HG02870 (cell line): ENCODE data around the gene DHX34.
"Not testable (repeated sequence)": the region's sequence is repeated elsewhere in the genome, so short reads cannot be mapped to it uniquely, and the experiment has no call there.

Source experiments
- ATAC-seq: cut with Tn5 transposase; IDR thresholded peaks from one replicate; pipeline ENCODE4 v1.9.1; 2021; ENCODE audit warnings: mild to moderate bottlenecking, moderate library complexity; ENCODE audit not compliant: unreplicated experiment

DHX34 gene

DNA sequence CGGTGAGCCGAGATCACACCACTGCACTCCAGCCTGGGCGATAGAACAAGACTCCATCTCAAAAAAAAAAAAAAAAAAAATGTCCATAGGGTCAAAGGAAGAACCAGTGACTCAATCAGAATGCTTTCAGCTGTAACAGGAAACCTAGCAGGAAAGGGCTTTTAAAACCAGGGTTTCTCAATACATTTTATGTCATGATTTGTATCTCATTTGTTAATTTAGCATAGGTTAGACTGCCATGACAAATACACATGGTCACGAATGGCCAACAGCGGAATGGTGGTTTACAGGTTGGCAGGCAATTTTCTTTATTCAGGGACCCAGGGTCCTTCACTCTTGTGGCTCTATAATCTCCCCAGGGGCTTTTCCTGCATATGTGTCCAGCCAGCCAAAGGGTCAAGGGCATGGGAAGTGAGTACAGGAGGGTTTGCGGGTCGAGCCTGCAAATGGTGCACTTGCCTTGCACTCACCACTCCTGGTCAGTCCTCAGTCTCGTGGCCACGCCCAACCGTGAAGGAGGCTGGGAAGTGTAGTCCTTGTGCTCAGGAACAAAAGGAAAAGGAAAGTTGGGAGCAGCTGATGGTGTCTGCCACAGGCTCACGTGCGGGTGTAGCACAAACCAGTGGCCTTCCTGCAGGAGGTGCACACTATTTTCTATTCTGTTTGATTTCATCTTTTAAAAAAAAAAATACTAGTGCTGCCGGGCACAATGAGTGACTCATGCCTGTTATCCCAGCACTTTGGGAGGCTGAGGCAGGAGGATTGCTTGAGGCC lies 14.8 kb downstream of the DHX34 start:
- no peak for ATAC-seq

DNA sequence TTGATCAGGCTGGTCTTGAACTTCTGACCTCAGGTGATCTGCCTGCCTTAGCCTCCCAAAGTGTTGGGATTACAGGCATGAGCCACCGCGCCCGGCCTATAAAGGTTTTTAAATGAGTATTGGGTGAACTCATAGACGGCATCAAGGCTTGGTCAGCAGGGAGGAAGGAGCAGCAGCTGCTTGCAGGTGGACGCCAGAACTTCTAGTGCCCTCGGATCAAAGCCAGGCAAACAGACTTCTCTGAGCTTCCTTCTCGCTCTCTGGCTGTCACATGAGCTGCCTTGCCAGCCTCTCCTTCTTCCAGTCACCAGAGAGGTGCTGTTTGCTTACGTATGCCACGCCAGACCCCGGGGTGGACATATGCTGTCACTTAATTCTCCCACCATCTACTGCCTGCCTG lies 16.3 kb downstream of the DHX34 start:
- not testable (repeated sequence) for ATAC-seq

GRCh38 chr19:47370045-47370611 lies 21.0 kb downstream of the DHX34 start:
- no peak for ATAC-seq

DNA sequence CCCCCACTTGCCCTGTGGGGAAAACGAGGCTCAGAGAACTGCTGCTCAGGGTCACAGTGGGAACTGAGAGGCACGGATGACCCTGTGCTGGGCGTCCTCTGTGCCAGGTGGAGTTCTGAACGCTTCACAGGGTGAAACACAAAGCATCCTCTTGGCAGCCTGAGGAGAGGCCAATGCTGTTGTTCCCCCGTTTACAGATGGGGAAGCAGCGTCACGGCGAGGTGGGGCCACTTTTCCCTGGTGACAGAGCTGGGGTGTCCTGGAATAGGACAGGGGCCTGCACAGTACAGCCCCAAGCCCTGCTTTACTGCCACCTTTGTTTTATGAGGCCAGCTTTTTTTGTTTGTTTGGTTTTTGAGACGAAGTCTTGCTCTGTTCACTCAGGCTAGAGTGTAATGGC lies 22.1 kb downstream of the DHX34 start:
- no peak for ATAC-seq

- no peak for ATAC-seq
Measured at GRCh38 chr19:47372603-47373002, 23.5 kb downstream of the DHX34 start.

DNA sequence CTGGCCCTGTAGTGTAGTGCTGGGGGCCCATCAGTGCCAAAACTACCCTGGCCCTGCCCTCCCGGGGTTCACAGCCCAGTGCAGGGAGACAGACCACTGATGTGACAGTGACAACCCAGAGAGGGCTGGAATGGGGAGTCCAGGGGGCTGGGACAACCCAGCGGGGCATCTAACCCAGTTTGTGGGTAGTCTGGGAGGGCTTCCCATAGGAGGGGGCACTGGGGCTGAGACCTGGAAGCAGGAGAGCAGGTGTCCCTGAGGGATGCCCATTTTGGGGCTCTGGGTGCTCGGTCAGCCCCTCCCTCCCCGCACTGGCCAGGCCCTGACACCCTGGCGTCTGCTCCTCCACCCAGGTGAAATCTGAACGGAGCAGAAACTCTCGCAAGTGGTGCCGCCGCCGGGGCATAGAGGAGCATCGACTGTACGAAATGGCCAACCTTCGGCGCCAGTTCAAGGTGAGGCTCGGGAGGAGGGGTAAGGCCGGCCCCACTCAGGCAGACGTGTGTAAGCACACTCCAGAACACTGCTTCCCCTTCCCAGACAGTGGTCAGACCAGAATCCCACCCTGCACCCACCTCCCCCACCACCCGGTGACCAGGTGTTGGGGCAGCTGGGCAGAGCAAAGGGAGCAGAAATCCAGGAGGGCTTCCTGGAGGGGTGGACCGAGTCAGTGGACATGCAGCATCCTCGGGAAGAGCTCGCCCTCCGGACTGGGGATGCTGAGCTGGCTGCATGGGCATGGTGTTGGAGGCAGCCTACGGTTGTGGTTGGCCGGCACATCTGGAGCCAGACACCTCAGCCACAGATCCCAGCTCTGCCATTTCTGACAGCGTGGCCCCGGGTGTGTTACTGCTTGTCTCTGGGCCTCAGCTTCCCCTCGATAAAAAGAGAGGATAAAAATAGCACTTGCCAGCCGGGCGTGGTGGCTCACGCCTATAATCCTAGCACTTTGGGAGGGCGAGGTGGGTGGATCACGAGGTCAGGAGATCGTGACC lies 24.4 kb downstream of the DHX34 start:
- ATAC-seq: no peak

GRCh38 chr19:47374876-47375693 lies 26.0 kb downstream of the DHX34 start:
- ATAC-seq: no peak

DNA sequence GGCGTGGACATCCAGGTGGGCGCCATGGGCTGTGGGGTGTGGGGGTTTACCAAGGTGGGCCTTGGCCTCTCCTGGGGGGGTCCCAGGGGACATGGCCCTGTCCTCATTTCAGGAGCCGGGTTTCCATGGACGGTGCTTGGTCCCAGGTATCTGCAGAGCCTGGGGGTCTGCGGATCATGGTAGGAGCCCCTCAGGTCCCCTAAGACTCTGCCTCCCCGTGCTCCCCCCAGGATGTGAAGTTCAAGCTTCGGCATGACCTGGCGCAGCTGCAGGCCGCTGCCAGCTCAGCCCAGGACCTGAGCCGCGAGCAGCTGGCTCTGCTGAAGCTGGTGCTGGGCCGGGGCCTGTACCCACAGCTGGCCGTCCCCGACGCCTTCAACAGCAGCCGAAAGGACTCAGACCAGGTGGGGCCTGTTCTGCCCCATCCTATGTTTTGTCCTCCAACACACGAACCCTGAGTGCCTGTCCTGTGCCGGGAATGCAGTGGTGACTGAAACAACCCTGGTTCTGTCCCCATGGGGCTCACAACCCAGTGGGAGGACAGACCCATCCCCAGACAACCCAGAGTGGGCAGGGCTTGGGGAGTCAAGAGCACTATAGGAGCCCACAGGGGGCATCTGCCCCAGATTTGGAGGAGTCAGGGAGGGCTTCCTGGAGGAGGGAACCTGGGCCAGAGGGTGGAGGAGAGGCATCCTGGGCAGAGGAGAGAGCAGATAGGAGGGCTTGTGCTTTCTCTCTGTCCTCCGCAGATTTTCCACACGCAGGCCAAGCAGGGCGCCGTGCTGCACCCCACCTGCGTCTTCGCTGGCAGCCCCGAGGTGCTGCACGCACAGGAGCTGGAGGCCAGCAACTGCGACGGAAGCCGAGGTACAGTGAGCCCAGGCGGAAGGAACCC lies 26.8 kb downstream of the DHX34 start:
- no peak for ATAC-seq

DNA sequence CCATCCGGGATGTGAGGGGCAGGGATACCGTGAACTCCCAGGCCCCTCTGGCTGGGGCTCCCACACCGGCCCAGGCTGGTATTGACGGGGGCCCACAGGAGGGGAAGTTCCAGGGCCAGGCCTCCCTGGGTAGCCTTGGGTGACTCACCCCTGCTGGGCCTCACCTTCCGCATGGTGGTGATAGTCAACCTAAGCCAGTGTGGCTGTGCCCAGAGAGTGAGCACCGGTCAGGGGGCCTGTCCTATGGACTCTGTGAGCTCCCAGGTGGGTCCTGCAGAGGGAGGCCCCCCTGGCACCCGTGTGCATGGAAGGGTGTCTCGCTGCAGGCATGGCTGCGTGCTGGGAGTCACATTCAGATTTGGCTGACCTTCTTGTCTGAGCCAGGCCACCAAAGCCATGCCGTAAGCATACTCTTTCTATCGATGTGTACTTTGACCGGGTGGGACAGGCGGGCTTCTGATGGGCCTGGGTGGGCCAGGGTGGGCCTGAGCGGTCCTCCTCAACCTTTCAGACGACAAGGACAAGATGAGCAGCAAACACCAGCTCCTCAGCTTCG lies 27.6 kb downstream of the DHX34 start:
- no peak for ATAC-seq

DNA sequence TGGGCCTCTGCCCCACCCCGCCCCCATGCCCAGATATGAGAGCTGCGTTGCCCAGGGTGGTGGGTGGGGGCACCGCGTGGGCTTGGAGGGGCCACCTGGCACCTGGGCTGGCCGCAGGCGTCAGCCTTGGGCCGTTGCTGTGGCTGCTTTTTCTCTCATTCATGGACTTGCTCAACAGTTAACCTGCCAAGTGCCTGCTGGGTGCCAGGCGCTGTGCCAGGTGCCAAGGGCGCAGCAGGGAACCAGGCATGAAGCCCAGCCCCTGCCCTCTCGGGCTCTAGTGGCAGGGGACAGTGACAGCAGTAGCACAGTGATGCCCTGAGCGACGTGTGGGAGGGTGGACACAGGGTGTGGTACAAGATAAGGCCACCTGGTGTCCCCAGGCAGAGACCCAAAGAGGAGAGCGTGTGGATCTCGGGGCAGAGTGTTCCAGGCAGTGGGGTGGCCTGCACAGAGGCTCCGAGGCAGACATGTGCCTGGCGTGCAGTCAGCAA lies 28.1 kb downstream of the DHX34 start:
- ATAC-seq: no peak

- ATAC-seq: no peak
Measured at GRCh38 chr19:47377801-47378200, 28.7 kb downstream of the DHX34 start.

DNA sequence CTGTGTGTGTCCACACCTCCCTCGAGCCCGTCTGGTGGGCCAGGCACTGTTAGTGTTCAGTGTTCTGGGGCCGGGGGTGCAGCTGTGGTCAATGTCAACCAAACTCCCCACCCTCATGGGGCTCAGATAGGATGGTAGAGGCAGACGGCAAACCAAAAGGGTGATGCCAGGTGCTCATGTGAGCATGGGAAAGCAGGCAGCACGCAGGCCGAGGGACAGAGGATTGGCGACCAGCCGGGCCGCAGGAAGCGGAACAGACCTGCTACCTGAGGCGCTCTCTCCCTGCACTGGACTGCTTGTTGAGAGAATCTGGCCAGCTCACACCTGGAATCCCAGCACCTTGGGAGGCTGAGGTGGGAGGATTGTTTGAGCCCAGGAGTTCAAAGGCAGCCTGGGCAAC lies 29.1 kb downstream of the DHX34 start:
- ATAC-seq: no peak

- no peak for ATAC-seq
Measured at GRCh38 chr19:47379381-47379938, 30.3 kb downstream of the DHX34 start.

DNA sequence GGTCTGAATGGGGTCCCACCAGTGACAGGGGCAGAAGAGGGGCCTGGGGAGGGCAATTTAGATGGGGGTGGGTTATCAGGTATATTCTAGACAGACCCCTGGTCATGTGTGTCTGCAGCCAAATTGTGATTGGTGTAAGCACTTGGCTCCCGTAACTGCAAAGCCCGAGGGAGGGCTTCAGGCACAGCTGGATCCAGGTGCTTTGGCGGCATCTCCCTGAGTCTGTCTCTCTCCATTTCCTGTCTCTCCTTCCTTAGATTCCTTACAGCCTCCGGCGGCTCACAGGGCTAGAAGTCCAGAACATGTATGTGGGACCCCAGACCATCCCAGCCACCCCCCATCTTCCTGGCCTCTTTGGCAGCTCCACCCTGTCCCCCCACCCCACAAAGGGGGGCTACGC lies 31.4 kb downstream of the DHX34 start:
- ATAC-seq: no peak

DNA sequence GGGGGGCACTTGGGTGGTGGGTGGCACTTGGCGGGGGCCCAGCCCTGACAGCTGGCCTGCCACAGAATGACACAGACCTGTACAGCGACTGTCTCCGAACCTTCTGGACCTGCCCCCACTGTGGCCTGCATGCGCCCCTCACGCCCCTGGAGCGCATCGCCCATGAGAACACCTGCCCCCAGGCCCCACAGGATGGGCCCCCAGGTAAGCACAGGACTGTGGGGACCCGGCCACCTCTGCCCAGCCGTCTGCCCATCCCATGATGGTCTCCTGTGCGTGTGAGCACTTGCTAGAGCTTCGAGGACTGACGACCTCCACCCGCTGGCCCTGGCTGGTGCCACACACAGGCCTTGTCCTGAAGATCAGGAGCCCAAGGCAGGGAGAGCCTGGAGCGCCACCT lies 32.0 kb downstream of the DHX34 start:
- no peak for ATAC-seq

DNA sequence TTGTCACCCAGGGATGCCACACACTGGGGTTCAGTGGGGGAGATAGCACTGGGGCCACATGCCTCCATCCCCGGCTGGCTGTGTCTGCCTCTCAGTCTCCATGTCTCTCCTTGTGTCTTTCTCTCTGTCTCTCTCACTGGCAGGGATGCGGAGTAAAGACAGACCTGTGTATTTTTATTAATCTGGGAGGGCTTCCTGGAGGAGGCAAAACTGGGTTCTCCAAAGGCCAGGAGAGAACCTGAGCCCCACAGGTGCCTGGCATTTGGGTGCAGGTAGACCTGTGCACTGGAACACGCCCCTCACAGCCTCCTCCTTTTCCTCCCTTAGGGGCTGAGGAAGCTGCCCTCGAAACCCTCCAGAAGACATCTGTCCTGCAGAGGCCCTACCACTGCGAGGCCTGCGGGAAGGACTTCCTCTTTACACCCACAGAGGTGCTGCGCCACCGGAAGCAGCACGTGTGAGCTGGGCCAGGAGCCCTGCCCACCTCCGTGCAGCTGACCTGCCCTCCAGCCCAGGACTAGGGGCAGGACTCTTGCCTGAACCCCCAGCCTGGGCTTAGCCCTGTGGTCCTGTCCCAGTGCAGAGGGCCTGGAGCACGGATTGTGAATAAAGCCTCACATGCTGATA lies 32.7 kb downstream of the DHX34 start:
- no peak for ATAC-seq

DNA sequence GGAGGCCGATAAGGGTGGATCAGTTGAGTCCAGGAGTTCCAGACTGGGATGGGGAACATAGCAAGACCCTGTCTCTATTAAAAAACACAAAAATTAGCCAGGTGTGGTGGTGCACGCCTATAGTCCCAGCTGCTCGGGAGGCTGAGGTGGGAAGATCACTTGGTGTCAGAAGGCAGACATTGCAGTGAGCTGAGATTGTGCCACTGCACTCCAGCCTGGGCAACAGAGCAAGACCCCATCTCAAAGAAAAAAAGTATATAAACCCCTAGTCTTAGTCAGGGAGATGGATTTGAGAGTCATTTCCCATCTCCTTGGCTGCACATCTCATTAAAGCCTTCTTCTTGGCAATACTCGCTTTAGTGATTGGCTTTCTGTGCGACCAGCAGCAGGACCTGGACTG lies 34.8 kb downstream of the DHX34 start:
- ATAC-seq: not testable (repeated sequence)

GRCh38 chr19:47384533-47384932 lies 35.4 kb downstream of the DHX34 start:
- ATAC-seq: not testable (repeated sequence)
